GM19099 (cell line): ENCODE data around the gene BEX5.
"Not testable (repeated sequence)": the region's sequence is repeated elsewhere in the genome, so short reads cannot be mapped to it uniquely, and the experiment has no call there.

ENCODE experiments used
- POLR2A ChIP-seq: IDR thresholded peaks from 3 replicates; pipeline ENCODE4 v1.6.1; 2011; ENCODE audit warnings: low read depth; ENCODE audit not compliant: insufficient read length; ENCODE audit errors: extremely low read depth

The BEX5 gene

GRCh38 chrX:102155806-102156179 lies at the start of gene BEX5:
Gene BEX5, minus strand, starts transcription at chrX:102155977. Its CDS starts 1,712 bp downstream, at chrX:102154265.
- TF ChIP-seq POLR2A, result no peak

DNA sequence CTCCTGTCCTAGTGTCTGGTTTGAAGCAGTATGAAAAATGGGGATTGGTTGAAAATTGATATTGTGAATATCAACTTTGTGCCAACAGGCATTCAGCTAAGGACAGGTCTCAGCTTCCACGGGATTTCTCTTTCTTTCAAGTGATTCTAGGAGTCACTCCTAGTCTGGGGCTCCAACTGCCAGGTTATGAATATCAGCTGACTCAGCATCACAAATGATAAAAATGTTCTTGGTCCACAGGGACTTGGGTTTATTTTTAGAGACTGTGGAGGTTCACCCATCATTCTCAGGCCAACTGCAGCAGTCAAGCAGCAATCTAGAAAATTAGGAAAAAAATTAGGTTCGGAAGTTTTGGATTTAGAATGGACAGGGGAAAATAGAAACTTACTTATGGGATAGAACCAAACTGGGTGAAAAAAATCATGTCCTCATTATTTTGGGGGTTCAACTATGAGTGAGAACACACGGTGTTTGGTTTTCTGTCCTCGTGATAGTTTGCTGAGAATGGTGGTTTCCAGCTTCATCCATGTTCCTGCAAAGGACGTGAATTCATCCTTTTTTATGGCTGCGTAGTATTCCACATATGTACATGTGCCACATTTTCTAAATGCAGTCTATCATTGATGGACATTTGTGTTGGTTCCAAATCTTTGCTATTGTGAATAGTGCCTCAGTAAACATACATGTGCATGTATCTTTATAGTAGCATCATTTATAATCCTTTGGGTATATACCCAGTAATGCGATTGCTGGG lies 30.4 kb upstream of the BEX5 start:
- no peak for TF ChIP-seq POLR2A

GRCh38 chrX:102154900-102155805 lies 624 bp downstream of the BEX5 start:
- TF ChIP-seq POLR2A, result no peak

DNA sequence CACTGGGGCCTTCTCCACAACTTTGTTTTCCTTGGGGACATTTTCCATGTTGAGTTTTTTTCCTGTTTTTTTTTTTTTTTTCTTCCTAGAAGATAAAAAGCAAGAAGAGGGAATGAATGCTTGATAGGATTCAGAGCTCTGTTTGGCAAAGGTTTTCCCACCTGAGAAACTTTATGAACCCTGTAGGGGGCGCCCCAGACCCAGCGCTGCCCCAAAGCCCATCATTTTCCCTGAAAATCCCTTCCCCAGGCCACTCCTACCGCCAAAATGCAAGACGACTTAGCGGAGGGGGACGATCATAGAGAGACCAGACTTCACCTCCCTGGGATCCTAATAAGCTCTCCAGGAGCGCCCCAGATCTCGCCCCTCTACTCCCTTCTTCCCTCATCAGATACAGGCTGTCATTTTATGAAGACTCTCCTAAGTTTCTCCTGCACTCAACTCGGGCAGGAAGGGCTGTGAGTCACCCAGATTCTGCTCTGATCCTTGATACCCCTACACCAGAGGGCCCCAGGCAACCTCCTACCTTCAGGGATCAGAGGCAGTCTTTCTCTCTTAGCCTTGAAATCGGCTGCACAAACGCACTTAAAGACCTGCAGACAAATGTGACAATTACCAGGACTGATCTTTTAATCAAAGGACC lies 1.4 kb downstream of the BEX5 start:
- TF ChIP-seq POLR2A, result no peak

DNA sequence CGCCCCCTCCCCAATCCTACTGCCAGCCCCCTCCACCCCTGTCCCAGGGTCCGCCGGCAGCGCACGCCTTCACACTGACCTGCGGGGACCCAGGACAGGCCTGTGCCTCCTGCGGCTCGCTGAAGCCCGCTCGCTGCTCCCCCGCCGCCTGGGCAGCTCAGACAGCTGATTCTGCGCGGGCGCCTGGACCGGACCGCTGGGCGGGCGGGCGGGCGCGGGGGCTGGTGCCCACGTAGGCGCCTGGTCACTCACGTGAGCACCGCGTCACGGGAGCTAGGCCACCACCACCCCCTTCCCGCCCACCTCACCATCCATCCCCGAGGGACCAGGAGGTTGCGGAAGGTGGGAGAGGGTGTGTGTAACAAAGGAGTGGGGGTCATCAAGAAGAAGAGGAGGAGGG lies 13.5 kb downstream of the BEX5 start, which contains the start of gene TCEAL6:
Gene TCEAL6, minus strand, starts transcription at position 208 of the 400 bp plus-strand sequence.
- TF ChIP-seq POLR2A, result not testable (repeated sequence)

GRCh38 chrX:102138064-102138463 lies 17.7 kb downstream of the BEX5 start:
- TF ChIP-seq POLR2A, result no peak

GRCh38 chrX:102129473-102129872 lies 26.3 kb downstream of the BEX5 start:
- TF ChIP-seq POLR2A, result no peak

GRCh38 chrX:102126863-102127262 lies 28.9 kb downstream of the BEX5 start:
- TF ChIP-seq POLR2A, result no peak

- not testable (repeated sequence) for TF ChIP-seq POLR2A
These were observed 30.3 kb downstream of the BEX5 start, which contains the start of gene TCEAL2 for GRCh38 chrX:102125436-102125835. Gene TCEAL2, plus strand, starts transcription at chrX:102125679. Its CDS starts 1,152 bp downstream, at chrX:102126831.

DNA sequence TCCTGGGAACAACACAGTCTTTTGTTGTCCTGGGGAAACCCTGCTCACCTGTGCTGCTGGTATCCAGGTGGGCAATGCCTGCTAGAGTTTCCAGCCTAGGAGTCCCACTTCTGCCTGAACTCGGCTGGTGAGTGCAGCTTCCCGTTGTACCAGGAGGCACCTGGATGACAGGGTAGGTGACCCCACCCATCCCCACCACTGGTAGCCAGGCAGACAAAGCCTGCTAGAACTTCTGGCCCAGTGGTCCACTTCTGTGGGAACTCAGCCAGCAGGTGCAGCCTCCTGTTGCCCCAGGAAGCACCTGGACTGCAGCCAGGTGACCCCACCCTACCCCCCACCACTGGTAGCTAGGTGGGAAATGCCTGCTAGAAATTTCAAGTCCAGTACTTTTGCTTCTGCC lies 40.0 kb downstream of the BEX5 start:
- no peak for TF ChIP-seq POLR2A

DNA sequence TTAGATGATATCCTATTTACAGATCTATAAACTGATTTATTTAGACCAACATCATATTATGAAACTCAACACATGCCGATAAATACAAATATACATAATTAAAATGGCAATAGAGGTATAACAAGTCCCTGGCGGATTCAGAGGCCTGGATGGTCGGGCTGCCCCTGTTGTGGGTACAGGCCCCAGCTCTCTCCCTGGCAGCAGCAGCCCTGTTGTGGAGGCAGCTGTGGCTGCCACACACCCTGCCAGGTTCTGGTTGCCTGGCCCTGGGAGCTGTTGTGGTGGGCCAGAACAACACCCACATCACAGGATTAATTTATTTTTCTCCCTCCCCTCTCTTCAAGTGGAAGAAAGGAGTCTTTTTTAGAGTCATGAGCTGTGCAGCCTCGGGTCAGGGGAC lies 42.4 kb downstream of the BEX5 start:
- no peak for TF ChIP-seq POLR2A
